ENCODE data around the gene SDHA.
"Not testable (repeated sequence)": the region's sequence is repeated elsewhere in the genome, so short reads cannot be mapped to it uniquely, and the experiment has no call there.

SDHA gene

DNA sequence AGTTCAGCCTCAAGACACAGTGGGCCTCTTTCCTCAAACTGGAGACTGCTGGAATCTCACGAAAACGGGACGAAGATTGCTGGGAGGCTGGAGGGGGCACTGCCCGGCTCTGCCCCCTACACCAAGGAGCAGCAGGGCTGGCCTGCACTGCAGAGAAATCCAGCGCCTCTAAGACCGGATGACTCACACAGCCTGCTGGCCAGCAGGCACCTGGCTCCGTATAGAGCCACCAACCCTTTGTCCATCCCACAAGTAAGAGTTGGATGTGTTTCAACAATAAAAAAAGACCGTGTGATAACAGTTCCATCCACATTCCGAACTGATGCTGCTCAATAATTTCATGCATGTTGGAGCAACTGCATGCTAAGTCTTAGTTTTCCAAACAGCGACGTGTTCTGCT lies 11.7 kb upstream of the SDHA start:
- TF ChIP-seq, protein P1, sequence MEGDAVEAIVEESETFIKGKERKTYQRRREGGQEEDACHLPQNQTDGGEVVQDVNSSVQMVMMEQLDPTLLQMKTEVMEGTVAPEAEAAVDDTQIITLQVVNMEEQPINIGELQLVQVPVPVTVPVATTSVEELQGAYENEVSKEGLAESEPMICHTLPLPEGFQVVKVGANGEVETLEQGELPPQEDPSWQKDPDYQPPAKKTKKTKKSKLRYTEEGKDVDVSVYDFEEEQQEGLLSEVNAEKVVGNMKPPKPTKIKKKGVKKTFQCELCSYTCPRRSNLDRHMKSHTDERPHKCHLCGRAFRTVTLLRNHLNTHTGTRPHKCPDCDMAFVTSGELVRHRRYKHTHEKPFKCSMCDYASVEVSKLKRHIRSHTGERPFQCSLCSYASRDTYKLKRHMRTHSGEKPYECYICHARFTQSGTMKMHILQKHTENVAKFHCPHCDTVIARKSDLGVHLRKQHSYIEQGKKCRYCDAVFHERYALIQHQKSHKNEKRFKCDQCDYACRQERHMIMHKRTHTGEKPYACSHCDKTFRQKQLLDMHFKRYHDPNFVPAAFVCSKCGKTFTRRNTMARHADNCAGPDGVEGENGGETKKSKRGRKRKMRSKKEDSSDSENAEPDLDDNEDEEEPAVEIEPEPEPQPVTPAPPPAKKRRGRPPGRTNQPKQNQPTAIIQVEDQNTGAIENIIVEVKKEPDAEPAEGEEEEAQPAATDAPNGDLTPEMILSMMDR (IDR thresholded peaks at IDR 0.05; ENCODE audit: low read depth, low read length), result no peak
- no peak overlapping the region for H3K4me3 ChIP-seq (ENCODE audit: low read depth, low read length)

DNA sequence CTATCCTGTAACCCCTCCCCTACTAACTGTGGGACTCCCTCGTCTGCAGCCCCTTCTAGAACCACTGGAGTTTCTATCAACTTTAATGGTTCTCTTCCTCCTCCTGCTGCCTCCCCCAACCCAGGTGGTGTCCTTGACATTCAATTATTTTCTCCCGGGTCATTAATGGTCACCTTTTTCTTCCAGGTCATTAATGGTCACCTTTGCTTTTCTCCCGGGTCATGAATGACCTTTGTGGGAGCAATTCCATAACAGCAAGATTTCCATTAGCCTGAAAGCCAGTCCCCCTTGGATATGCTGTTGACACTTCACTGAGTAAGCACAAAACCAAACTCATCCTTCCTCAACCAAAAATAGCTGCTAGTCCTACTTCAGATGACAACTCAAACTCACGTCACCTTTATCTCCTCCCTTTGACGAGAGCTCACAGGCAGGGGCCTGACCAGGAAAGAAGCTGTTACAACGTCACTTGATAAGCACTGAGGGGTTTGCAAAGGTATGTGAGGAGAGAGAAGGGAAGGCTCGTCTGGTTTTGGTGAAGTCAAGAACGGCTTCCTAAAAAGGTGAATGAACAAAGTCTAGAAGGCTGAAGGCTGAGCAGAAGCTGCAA lies 11.1 kb upstream of the SDHA start:
- TF ChIP-seq, protein P1 (IDR thresholded peaks at IDR 0.05; ENCODE audit: low read depth, low read length), result no peak
- H3K4me3 ChIP-seq (ENCODE audit: low read depth, low read length), result no peak overlapping the region

DNA sequence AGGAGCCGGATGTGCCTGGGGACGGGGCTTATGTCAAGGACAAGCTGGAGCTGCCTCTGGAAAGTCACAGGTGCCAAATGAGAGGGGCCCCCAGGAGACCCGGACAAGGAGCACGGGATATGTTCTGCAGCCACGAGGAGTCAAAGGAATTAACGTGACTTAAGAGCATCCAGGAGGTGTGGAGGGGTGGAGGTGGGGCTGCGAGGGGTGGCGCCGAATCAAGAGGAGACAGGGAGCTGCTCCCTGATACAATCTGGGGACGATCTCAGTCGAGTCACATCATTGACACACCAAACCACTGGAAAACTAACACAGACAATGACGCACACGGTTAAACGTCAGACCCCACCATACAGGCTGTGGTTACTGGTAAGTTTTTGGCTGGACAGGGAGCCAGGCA lies 10.5 kb upstream of the SDHA start:
- TF ChIP-seq, protein P1 (IDR thresholded peaks at IDR 0.05; ENCODE audit: low read depth, low read length), result no peak

DNA sequence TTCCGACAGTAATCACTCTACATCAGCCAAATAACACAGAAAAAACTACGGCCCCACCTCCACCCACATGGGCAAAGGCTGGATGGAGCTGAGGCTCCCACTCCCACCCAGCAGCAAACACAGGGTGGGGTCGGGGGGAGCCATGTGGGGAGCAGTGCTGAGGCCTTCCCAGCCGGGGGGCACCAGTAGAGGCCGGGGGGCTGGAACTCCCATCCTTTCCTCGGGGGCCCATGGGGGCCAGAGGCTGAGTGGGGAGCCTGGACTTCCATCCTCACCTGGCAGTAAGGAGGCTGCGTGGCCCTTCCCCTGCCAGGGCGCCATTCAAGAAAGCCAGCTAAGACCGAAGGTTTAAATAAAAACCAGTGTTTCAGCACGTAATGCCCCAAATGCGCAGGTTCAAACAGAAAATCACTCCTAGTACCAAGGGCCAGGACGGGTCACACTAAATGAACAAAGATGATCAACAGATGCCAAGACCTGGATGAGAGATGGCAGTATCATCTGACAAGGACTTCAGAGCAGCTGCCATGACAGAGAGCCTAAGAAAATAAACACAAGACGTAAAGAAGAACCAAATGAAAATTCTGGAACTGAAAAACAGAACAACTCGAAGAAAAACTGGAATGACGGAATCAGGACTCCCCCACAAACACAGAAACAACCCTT lies 9.5 kb upstream of the SDHA start:
- no peak overlapping the region for H3K4me3 ChIP-seq (ENCODE audit: low read depth, low read length)
- TF ChIP-seq, protein P1 (IDR thresholded peaks at IDR 0.05; ENCODE audit: low read depth, low read length), result no peak

More for the DNA sequence above, 10.5 kb upstream of the SDHA start:
- no peak overlapping the region for H3K4me3 ChIP-seq (ENCODE audit: low read depth, low read length)

DNA sequence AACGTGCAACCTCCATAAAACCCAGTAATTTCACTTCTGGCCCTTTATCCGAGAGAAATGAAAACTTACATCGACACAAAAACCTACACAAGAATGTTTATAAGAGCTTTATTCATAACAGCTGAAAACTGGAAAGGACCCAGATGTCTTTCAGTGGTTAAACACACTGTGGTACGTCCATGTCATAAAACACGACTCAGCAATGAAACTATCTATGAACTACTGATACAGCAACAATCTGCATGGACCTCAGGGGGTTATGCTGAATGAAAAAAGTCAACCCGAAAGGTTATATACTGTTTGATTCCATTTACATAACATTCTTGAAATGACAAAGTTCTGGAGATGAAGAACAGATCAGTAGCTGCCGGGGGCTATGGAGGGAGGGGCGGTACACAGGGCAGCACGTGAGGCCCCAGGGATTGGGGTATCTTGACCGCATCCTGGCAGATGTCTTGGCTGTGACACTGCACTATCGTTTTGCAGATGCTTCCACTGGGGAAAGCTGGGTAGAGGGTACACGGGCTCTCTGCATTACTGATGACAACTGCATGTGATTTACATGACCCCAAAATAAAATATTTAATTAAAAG lies 4.2 kb upstream of the SDHA start:
- TF ChIP-seq, protein P1 (IDR thresholded peaks at IDR 0.05; ENCODE audit: low read depth, low read length), result no peak
- H3K4me3 ChIP-seq (ENCODE audit: low read depth, low read length), result no peak overlapping the region

DNA sequence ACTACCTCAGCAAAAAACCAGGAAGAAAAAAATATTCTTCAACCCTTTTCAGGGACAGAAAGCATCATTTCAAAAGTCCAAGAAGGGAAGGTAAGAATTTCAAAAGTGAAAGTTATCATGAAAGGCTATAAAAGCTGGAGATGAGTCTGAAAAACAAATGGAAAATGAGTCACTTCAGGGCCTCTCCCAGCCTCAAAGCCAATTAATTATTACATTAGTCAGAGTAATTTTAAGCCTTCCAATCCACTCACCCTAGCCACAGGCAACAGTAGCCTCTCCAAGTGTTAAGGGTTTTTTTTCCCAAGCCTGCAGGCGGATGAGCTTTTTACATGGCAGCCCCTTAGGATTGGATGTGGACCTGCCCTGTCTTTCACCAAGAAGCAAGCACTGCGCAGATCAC lies 2.9 kb upstream of the SDHA start:
- not testable (repeated sequence) for H3K4me3 ChIP-seq (ENCODE audit: low read depth, low read length)

DNA sequence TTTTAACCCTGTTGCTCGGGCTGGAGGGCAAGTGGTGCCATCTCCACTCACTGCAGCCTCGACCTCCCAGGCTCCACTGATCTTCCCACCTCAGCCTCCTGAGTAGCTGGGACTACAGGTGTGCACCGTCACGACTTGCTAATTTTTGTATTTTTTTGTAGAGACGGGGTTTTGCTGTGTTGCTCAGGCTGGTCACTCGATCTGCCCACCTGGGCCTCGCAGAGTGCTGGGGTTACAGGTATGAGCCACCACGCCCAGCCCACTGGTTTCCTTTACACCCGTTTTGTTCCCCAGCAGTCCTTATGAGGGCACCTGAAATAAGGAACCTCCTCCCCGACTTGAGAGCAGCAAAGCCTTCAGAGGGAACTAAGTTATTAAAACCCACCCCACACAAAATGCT lies 2.0 kb upstream of the SDHA start:
- H3K4me3 ChIP-seq (ENCODE audit: low read depth, low read length), result not testable (repeated sequence)

DNA sequence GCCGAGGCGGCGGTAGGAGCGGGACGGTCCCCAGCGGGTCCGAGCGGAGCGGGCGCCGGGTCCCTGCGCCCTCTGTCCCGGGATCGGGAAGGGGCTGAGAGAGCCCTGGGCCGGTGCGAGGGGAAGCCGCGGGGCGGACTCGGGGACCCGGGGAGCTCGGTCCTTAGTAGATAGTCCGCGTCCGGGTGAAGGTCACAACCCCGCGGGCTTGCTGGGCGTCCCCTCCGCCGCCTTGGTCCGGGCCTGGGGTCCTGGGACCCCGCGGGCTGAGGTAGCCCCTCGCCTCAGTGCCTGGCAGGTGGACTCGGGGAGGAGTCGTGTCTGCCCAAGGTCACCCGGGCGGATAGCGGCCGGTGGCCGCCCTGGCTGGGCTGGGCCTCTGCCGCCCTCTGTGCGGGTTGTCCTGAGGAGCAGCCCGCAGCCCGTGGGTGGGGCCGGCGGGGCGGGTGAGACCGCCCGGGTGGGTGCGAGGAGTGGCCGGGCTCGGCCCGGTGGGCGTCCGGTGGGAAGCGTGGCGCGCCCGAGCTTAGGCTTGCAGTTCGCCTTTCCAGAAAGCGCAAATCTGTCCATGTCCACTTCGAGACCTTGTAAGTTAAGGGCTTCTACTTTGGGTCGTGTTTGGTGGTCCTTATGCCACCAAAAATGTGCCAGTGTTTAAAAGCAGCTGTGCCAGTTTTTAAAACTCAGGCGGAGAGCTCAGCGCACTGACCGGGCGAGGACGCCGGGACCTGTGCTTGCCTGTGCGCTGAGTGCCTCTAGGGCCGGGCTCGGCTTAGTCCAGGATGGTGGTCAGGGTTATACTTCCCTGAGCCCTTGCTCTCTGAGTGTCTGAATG lies 554 bp downstream of the SDHA start:
- TF ChIP-seq, protein P1 (IDR thresholded peaks at IDR 0.05; ENCODE audit: low read depth, low read length), result no peak
- H3K4me3 ChIP-seq (ENCODE audit: low read depth, low read length), result peak overlapping the region; percentile 93
